Measurements from ENCODE around the gene SORBS2. TPM values are rescaled to one million over a fixed set of nuclear protein-coding genes. Genes with fewer than 3 reads are reported as not detected.

The SORBS2 gene
- total and polyA plus RNA-seq, 2 of the 4 experiments (the other 2 are of a cell fraction): 0.18 TPM; not detected in 1

DNA sequence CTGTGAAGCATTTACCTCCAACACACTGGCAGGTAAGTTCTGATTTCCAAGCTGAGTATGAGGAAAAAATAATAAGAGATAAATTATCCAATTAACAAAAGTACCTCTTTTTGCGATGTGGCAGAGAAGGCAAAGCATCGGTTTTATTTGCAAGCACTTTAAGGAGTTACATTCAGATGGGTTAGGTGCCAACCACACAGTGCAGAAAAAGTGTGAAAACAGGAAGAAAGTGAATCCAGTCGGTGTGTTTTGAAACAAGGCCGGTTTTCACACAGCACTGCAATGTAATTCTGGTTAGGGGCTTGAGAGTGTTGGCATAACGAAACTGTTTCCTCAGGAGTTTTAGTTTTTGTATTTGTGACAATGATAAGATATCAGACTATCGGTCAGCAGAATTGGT, 145.8 kb downstream of the SORBS2 start:
- no peak for DNase-seq
- Histone ChIP-seq H3K4me3 (ENCODE audit: insufficient read depth, low read depth, low read length) (no peak overlapping the region), H3K79me1 (ENCODE audit: low read depth in 1 of 2, low read length in 2 of 2) (no peaks in the 10 kb centered on the region), H3K4me2 (ENCODE audit: low read depth, low read length) (no peak overlapping the region), H3K4ac (ENCODE audit: low read depth, low read length) (no peak overlapping the region), H3K36me3 (ENCODE audit: control insufficient read depth, insufficient read depth, low read length) (no peaks in the 10 kb centered on the region), H2AFZ (replicated peaks; ENCODE audit: low read length, poor library complexity) (no peak overlapping the region), H3K56ac (ENCODE audit: extremely low read depth, insufficient read depth, low read length) (no peak overlapping the region), H3K9ac (ENCODE audit: low read depth, low read length) (no peak overlapping the region), H4K20me1 (ENCODE audit: insufficient read depth, low read length) (no peaks in the 10 kb centered on the region), H3K27ac (ENCODE audit: insufficient read depth, low read length) (no peak overlapping the region), H4K5ac (ENCODE audit: low read depth, low read length) (no peak overlapping the region), H3K9me1 (ENCODE audit: insufficient read depth, low read length) (no peaks in the 10 kb centered on the region), H2AK9ac (replicated peaks; ENCODE audit: low read depth, low read length, poor library complexity) (no peak overlapping the region), H3K23ac (ENCODE audit: low read depth, low read length) (no peak overlapping the region), H3K9me3 (ENCODE audit: control insufficient read depth, insufficient read depth, low read length) (no peaks in the 10 kb centered on the region), H2AK5ac (ENCODE audit: low read depth, low read length) (no peak overlapping the region), H3K14ac (replicated peaks; ENCODE audit: low read depth, low read length) (no peak overlapping the region), H3K27me3 (ENCODE audit: control insufficient read depth, insufficient read depth, low read length) (peaks cover 13% of the 10 kb centered on the region), H2BK5ac (ENCODE audit: low read depth, low read length, poor library complexity, severe bottlenecking) (no peak overlapping the region), H2BK20ac (ENCODE audit: low read depth, low read length) (no peak overlapping the region), H3K4me1 (ENCODE audit: control insufficient read depth, insufficient read depth, low read length) (no peaks in the 10 kb centered on the region), H3K18ac (ENCODE audit: low read depth, low read length) (no peak overlapping the region), H4K8ac (ENCODE audit: low read depth in 2 of 2, low read length in 2 of 2) (no peak overlapping the region), H2BK15ac (ENCODE audit: low read depth, low read length) (no peak overlapping the region), H4K91ac (ENCODE audit: insufficient read depth, low read depth, low read length) (no peak overlapping the region), H2BK120ac (ENCODE audit: low read depth, low read length) (no peak overlapping the region)
- no TSS peak for BruUV-seq (replicated peaks)
- dilution Hi-C loops (cut with HindIII; ENCODE audit: low sequenced_read_pairs, unreplicated experiment) (no loop called here), in situ Hi-C loops (cut with MboI; ENCODE audit: low sequenced_read_pairs) (no loop called here), intact Hi-C loops (cut with micrococcal nuclease) (no loop called here)
- no peak for TF ChIP-seq MXI1 (IDR thresholded peaks at IDR 0.05; ENCODE audit: borderline replicate concordance, low read depth, low read length)
- no peak for TF ChIP-seq CEBPB (IDR thresholded peaks at IDR 0.05; ENCODE audit: low read depth, low read length)
- no peak for TF ChIP-seq USF2 (IDR thresholded peaks at IDR 0.05; ENCODE audit: low read depth, low read length)
- no peak for TF ChIP-seq MAFK (IDR thresholded peaks at IDR 0.05; ENCODE audit: low read depth, low read length)
- TF ChIP-seq BHLHE40 (IDR thresholded peaks at IDR 0.05; ENCODE audit: low read depth, low read length): no peak
- no peak for TF ChIP-seq CHD1 (IDR thresholded peaks at IDR 0.05; ENCODE audit: low read depth, low read length)
- TF ChIP-seq, protein P1, sequence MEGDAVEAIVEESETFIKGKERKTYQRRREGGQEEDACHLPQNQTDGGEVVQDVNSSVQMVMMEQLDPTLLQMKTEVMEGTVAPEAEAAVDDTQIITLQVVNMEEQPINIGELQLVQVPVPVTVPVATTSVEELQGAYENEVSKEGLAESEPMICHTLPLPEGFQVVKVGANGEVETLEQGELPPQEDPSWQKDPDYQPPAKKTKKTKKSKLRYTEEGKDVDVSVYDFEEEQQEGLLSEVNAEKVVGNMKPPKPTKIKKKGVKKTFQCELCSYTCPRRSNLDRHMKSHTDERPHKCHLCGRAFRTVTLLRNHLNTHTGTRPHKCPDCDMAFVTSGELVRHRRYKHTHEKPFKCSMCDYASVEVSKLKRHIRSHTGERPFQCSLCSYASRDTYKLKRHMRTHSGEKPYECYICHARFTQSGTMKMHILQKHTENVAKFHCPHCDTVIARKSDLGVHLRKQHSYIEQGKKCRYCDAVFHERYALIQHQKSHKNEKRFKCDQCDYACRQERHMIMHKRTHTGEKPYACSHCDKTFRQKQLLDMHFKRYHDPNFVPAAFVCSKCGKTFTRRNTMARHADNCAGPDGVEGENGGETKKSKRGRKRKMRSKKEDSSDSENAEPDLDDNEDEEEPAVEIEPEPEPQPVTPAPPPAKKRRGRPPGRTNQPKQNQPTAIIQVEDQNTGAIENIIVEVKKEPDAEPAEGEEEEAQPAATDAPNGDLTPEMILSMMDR (conservative IDR thresholded peaks at IDR 0.05; ENCODE audit: low read depth, low read length): no peak
- TF ChIP-seq NFE2L2 (IDR thresholded peaks at IDR 0.05; ENCODE audit: low read depth, low read length): no peak
- no peak for TF ChIP-seq RCOR1 (IDR thresholded peaks at IDR 0.05; ENCODE audit: insufficient replicate concordance, low read length)
- no peak for TF ChIP-seq FOS (IDR thresholded peaks at IDR 0.05; ENCODE audit: low read depth, low read length)
- TF ChIP-seq ELK1 (IDR thresholded peaks at IDR 0.05; ENCODE audit: borderline replicate concordance, low read depth, low read length): no peak
- no peak for ATAC-seq (ENCODE audit: low read depth)
- POLR2A ChIA-PET (ENCODE audit: unreplicated experiment): no interaction called here
- CTCF ChIA-PET: interaction anchor here (2.0 kb wide), 1 partner anchor 356 kb away, joined by 6 read pairs; no protein-coding TSS in a partner anchor
- no CpG with 5 or more reads among the region's 6 CpGs for WGBS, 2 experiments (ENCODE audit: extremely low coverage in 2 of 2, insufficient read length in 1 of 2)

Measured in IMR-90 (cell line).